ENCODE data around the gene DCDC1.

DCDC1 gene

DNA sequence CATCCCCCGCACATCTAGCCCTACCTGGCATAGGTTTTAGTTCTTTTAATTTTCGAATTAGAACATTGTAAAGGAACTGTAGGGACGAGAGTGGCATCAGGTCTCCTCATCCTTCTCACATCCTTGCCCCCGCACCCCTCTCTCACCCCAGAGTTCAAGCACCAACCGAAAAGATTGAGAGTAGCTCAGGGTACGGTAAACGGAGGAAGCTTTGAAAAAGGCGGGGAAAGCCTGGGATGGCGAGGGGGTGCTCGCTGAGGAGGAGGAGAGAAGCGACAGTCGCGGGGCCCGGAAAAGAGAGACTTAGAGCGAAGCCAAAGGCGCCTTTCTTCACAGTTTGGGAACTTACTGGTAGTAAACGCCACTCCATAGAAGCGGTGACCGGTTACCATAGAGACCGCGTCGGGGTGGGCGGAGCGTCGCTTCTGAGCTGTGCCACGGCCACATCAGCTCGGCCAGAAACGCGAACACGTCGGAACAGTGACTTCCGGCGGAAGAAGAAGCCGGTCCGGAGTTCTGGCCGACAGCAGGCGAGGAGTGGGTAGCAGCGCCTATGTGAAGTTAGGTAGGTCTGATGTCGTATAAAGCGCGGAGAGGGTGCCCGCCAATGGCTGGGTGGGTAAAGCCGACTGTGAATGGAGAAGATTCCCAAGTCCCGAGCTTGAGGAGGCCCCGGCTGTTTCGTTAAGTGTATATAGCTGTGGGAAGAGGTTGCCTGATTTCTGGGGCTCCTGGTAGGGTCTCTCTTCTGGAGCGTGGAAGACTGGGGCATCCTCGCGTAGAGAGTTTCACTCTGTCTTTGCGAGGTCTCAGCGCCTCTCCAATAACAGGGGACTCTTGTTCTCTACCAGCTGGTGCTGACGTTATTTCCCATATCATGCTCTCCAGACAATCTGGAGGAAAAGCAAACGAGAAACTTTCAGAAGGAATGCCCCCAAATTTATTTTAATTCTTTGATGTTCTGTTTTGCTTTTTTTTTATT lies at the start of gene DCDC1, which contains the start of gene DNAJC24:
Gene DCDC1, minus strand, starts transcription at position 392 of the 982 bp plus-strand sequence. CDS start 41,459 bp downstream, outside the sequence.
Gene DNAJC24, plus strand, starts transcription at position 513 of the 982 bp plus-strand sequence. CDS start 889 bp downstream, outside the sequence.
- DNase-seq (ENCODE audit: low read depth) = peak; percentile 92

DNA sequence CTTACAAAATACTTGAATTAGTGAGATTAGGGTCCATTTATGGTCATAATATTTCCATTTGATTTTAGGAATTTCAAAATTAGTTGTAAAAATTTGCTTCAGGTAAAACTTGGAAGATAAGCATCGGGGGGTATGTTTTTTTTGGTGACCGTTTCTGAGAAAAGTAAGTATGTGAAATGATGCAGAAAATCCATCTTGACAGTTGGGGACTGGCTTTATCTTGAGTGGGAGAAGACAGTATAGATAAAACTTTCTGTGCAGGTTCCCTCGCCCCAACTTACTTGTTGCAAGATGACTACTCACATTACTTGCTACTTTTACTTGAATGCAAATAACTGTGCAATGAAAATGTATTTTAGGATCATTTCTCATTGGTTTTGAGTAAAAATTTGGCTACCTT lies 49.6 kb upstream of the DCDC1 start:
- no peak for DNase-seq (ENCODE audit: low read depth)

DNA sequence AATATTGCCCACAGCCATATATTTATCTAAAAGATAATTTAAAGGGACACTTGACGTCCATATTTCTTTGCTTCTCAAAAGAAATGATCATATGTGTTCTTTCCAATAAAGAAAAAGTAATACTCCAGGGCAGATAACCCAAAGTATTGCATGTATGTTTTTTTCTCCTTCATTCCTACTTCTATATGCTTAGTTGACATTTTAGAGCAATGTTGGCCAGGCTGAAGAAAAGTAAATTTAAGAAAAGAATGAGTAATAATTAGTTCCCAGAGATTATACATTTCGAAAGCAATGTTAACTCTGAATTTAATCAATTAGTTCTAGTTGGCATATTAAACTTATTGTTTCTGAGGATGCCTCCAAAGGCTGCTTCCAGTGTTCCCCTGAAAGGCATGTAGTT lies 48.3 kb upstream of the DCDC1 start:
- no peak for DNase-seq (ENCODE audit: low read depth)

DNA sequence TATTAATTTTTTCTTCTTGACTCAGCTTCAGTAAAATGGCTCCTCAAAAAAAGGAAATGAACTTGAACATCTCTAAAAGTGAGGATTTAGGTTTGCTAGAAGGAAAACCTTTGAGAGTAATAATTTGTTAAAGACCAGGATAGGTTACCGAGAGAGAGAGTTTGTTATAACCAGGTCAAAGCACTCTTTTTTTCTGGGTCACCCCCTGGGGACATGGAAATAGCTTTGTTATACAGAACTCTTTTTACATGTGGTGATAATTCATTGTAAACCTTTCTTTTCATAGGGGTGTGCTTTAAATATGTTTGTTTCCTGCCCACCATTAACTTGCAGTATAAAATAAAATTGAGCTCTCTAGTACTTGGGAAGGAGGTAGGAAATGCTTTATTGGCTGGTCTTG lies 47.8 kb upstream of the DCDC1 start:
- DNase-seq (ENCODE audit: low read depth) = no peak

GRCh38 chr11:31415435-31415834 lies 45.9 kb upstream of the DCDC1 start:
- no peak for DNase-seq (ENCODE audit: low read depth)

GRCh38 chr11:31414338-31414737 lies 44.8 kb upstream of the DCDC1 start:
- no peak for DNase-seq (ENCODE audit: low read depth)

DNA sequence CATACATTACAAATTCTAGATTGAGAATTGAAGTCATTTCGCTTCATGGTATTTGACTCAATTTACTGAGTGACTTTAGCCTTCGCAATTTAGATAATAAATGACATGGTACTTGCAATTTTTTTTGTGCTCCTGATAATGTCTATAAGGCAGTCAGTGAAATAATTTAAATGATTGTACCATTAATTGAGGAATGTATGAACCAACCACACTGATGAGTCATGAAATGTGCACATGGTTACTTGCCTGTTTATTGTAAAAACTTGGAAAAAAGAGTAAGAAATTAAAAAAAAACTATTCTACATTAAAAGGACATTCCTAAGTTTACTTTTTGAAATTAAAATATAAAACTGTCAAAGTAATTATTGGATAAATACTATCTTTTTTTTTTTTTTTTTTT lies 43.4 kb upstream of the DCDC1 start:
- DNase-seq (ENCODE audit: low read depth) = no peak

GRCh38 chr11:31408201-31408600 lies 38.7 kb upstream of the DCDC1 start:
- no peak for DNase-seq (ENCODE audit: low read depth)

GRCh38 chr11:31404614-31405013 lies 35.1 kb upstream of the DCDC1 start:
- no peak for DNase-seq (ENCODE audit: low read depth)

DNA sequence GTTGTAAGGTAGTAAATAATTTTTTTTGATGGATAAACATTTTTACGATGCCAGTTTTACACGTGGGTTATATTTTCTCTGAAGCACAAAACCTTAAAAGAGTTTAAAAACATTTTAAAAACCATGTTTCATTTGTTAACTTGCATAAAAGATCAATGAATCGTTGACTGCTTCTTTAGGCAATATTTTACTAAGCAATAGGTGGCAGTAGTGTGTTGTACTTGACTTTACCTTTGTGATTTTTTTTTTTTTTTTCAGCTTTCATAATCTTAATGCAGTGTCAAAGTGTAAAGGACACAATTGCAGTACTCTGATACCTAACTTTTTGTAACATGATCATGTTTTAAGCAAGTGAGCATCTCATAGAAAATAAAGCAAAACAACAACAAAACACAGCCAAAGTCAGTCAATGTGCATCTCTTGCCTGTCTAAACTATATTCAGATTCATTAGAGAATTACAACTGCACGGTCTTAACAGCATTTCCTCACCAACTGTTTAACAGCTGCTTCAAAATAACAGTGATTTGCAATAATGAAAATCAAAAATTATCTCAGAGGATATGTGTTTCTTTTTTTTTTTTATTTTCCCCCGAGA lies 27.8 kb upstream of the DCDC1 start:
- DNase-seq (ENCODE audit: low read depth) = no peak

DNA sequence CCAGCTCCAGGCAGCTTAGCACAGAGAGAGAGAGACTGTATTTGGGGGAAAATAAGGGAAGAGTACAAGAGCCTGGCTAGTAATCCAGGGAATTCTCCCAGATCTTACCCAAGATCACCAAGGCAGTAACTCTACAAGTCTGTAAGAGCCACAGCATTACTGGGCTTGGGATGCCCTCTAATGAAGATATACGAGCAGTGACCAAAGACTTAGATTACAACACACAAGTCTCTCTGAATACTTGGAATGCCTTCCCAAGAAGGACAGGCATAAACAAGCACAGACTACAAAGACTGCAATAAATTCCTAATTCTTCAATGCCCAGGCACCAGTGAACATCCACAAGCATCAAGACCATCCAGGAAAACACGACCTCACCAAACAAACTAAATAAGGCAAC lies 17.8 kb upstream of the DCDC1 start:
- DNase-seq (ENCODE audit: low read depth) = no peak

DNA sequence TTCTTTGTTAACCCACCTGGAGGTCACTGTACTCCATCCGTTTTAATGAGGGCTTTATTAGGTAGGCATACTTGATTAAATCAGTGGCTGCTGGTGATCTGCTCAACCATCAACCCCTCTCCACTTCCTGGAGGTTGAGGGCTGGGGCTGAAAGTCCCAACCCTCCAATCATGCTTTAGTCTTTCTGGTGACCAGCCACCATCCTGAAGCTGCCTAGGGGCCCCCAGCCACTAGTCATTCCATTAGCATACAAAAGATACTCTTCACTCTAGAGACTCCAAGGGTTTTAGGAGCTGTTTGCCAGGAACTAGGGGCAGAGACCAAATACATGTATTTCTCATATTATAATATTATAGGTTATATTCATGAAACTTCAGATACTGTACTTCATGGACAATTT lies 13.6 kb upstream of the DCDC1 start:
- no peak for DNase-seq (ENCODE audit: low read depth)

DNA sequence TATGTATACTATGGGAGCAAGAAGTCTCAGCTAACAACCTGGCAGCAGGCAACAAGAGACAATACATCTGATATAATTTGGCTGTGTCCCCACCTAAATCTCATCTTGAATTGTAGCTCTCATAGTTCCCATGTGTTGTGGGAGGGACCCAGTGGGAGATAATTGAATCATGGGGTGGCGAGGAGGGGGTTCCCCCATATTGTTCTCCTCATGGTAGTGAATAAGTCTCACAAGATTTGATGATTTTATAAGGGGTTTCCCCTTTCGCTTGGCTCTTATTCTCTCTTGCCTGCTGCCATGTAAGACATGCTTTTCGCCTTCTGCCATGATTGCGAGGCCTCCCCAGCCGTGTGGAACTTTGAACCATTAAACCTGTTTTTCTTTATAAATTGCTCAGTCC lies 6.3 kb upstream of the DCDC1 start:
- DNase-seq (ENCODE audit: low read depth) = no peak

- DNase-seq (ENCODE audit: low read depth) = no peak
Observed at GRCh38 chr11:31366795-31367194, 2.7 kb downstream of the DCDC1 start.

GRCh38 chr11:31361743-31362142 lies 7.8 kb downstream of the DCDC1 start:
- no peak for DNase-seq (ENCODE audit: low read depth)

DNA sequence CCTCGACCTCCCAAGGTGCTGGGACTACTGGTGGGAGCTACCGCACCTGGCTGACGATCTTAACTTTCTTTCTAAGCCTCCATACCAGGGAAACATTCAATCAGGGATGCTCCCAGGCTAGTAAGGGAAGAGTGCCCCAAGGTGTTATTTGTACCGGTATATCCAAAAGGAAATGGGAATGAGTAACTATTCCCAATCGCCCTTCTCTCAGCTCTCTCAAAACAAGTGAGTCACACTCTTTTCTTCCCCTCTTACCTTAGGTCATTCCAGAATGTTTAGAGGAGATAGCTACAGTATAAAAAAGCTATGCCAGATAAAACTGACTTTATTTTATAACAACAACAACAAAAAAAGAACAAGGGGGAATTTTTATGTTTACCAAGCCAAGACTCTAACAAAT lies 13.7 kb downstream of the DCDC1 start:
- DNase-seq (ENCODE audit: low read depth) = no peak

DNA sequence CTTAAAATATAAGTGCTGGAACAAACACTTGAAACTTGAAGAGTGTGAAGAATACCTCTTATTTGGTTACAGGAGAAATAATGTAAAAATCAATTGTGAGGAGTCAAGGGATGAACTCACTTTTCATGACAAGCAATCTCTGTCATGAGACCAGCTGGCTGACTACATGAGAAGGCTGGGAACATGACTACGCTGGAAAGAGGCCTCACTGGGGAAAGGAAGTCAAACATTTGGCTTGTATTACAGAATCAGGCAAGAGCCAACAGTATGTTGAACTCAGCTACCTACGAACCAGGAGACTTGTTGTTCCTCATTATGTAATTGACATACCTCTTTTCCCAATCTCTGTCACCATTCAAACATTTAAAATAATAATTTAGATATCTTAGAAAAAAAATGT lies 14.4 kb downstream of the DCDC1 start:
- DNase-seq (ENCODE audit: low read depth) = no peak

- no peak for DNase-seq (ENCODE audit: low read depth)
Observed at GRCh38 chr11:31351168-31351567, 18.4 kb downstream of the DCDC1 start.

GRCh38 chr11:31340903-31341572 lies 28.5 kb downstream of the DCDC1 start:
- no peak for DNase-seq (ENCODE audit: low read depth)

- no peak for DNase-seq (ENCODE audit: low read depth)
Observed at GRCh38 chr11:31337806-31338205, 31.7 kb downstream of the DCDC1 start.

DNA sequence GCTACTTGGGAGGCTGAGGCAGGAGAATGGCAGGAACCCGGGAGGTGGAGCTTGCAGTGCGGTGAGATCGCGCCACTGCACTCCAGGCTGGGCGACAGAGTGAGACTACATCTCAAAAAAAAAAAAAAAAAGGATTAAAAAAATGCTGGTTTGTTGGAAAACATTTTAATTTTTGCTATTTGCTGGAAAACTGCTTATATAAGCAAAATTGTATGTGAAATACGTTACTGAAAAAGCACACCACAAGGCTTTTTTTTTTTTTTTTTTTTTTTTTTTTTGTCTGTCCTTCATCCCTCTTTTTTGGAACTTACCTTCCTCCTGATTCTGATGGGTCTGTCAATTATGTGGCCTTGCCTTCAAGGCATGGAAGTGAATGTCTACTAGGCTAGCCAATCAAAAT lies 40.8 kb downstream of the DCDC1 start:
- no peak for DNase-seq (ENCODE audit: low read depth)

DNA sequence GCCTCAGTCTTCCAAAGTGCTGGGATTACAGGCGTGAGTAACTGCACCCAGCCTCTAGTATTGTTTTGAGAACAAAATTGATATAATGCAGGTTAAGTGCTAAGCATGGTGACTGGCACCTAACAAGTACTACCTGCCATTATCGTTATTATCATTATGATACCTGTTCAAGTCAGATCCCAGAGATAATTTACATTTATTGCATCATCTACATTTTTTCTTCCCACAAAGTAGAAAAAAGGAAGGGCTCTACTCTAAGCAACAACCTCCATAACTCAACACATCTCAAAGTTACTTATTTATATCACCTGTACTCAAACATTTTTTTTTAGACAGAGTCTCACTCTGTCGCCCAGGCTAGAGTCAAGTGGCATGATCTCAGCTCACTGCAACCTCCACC lies 42.1 kb downstream of the DCDC1 start:
- no peak for DNase-seq (ENCODE audit: low read depth)

Measured in activated T-cell treated with anti-CD3 and anti-CD28 coated beads for 1 hour (primary cell).